HG03060 (cell line): ENCODE measurements around the gene CRIP1.

Experiments used
- ATAC-seq: cut with Tn5 transposase; IDR thresholded peaks from one replicate; pipeline ENCODE4 v1.9.1; 2021; ENCODE audit warnings: low read depth, moderate number of reproducible peaks; ENCODE audit not compliant: unreplicated experiment

CRIP1 gene

GRCh38 chr14:105479431-105480158 lies 7.1 kb upstream of the CRIP1 start:
- ATAC-seq: no peak

- no peak for ATAC-seq
Measured at GRCh38 chr14:105480199-105480746, 6.4 kb upstream of the CRIP1 start.

- ATAC-seq: peak; percentile 44
Measured at GRCh38 chr14:105480807-105481801, 5.6 kb upstream of the CRIP1 start.

GRCh38 chr14:105481886-105482457 lies 4.7 kb upstream of the CRIP1 start:
- ATAC-seq: peak; percentile 67

GRCh38 chr14:105482486-105483110 lies 4.1 kb upstream of the CRIP1 start:
- no peak for ATAC-seq

- ATAC-seq: no peak
Measured at GRCh38 chr14:105483300-105484068, 3.2 kb upstream of the CRIP1 start.

- ATAC-seq: no peak
Measured at GRCh38 chr14:105484069-105484996, 2.4 kb upstream of the CRIP1 start.

- ATAC-seq: no peak
Measured at GRCh38 chr14:105484997-105485393, 1.7 kb upstream of the CRIP1 start.

GRCh38 chr14:105485739-105486162 lies 935 bp upstream of the CRIP1 start:
- no peak for ATAC-seq

- ATAC-seq: no peak
Measured at GRCh38 chr14:105486974-105487448, 325 bp downstream of the CRIP1 start.

- no peak for ATAC-seq
Measured at GRCh38 chr14:105487449-105487985, 831 bp downstream of the CRIP1 start.

- ATAC-seq: no peak
Measured at GRCh38 chr14:105487986-105488777, 1.5 kb downstream of the CRIP1 start.

GRCh38 chr14:105488781-105489541 lies 2.3 kb downstream of the CRIP1 start:
- no peak for ATAC-seq

GRCh38 chr14:105489542-105490266 lies 3.0 kb downstream of the CRIP1 start:
- no peak for ATAC-seq

GRCh38 chr14:105490267-105490571 lies 3.5 kb downstream of the CRIP1 start:
- no peak for ATAC-seq
